Transverse colon (tissue), 4 donors: ENCODE measurements around the gene PMVK.

Source experiments
- CTCF ChIP-seq, 5 experiments: fragments of 200-600 bp in 3 of 5; fragments of 450-650 bp in 2 of 5; sonication (generic) in 3 of 5; IDR thresholded peaks; 1 replicate in 2 of 5; 2 replicates in 3 of 5; pipeline ENCODE4 v1.5.1; 2016 to 2017; ENCODE audit warnings: antibody characterized with exemption in 5 of 5, inconsistent platforms in 3 of 5, mild to moderate bottlenecking in 2 of 5, moderate library complexity in 1 of 5
- POLR2AphosphoS5 ChIP-seq, 3 donors: sonication (generic); formaldehyde crosslinking; IDR thresholded peaks; one replicate each; pipeline ENCODE4 v1.6.1; 2016; ENCODE audit warnings: antibody characterized with exemption in 3 of 3

GRCh38 chr1:154925335-154926170 lies 11.0 kb downstream of the PMVK start:
- TF ChIP-seq CTCF (IDR thresholded peaks at IDR 0.05): no peak
- no peak for TF ChIP-seq POLR2AphosphoS5 (IDR thresholded peaks at IDR 0.05)
